GM21423 (cell line): Measurements from ENCODE around the gene TNNT3.
"Not testable (repeated sequence)": the region's sequence is repeated elsewhere in the genome, so short reads cannot be mapped to it uniquely, and the experiment has no call there.

Experiments used
- ATAC-seq: cut with Tn5 transposase; IDR thresholded peaks from one replicate; pipeline ENCODE4 v1.9.1; 2021; ENCODE audit warnings: mild to moderate bottlenecking, moderate library complexity; ENCODE audit not compliant: unreplicated experiment

The TNNT3 gene

DNA sequence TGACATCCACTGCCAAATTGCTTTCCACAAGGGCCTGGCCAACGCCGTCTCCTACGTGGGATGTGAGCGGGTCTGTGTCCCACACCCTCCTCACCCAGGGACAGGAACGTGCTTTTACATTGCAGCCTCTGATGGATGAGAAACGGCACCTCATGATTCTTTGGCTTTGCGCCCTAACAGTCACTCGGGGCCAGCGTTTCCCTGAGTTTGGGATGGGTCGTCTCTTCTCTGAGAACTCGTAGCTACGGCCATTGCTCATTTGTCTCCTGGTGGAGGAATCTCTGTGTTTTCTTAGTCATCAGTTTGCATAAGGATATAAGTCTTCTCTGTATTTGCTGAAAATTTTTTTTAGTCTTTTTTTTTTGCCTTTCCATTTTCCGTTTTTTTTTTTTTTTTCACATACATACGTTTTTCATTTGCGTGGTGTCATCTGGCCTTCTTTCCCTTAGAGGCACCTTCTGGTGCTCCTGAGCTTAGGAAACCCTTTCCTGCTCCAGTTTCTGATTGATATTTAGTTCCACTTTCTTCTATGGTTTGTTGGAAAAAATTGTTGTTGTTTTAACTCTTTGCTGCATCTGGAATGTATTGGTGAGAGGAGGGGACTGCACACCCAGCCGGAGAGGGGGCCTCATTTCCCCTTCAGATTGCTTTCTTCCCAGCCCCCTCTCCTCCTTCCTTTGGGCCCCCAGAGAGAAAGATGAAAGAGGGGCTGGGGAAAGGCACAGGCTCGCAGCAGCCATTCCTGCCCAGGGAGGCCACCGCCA lies 12.0 kb downstream of the TNNT3 start:
- no peak for ATAC-seq

DNA sequence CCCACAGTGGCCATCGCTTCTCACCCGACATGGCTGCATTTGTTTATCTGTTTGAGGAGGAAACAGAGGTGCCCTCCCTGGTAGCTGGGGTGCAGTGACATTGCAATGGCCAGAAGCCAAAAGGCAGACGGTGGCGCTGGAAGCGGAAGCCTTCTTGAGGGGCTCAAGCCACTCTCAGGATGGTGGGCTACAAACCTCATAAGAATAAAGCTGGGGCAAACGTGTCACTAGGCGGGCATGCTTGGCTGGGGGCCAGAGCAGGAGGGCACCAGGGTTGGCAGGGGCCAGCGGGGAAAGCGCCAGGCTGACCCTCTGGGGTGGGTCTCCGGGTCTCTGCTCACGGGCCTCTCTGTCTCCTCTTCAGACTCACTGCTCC lies 12.6 kb downstream of the TNNT3 start:
- ATAC-seq: no peak

DNA sequence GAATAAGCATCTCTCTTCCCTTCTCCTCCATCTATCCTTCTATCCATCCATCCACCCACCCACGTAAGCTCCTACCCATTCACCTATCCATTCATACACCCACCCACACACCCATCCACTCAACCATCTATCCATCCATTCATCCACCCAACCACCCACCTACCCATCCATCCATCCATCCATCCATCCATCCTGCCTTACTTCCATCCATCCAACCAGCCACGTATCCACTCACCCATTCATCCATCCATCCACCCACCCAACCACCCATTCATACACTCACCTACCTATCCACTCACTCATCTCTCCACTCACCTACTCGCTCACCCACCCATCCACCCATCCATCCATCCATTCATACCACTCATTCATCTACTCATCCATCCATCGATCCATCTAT lies 13.2 kb downstream of the TNNT3 start:
- no peak for ATAC-seq

DNA sequence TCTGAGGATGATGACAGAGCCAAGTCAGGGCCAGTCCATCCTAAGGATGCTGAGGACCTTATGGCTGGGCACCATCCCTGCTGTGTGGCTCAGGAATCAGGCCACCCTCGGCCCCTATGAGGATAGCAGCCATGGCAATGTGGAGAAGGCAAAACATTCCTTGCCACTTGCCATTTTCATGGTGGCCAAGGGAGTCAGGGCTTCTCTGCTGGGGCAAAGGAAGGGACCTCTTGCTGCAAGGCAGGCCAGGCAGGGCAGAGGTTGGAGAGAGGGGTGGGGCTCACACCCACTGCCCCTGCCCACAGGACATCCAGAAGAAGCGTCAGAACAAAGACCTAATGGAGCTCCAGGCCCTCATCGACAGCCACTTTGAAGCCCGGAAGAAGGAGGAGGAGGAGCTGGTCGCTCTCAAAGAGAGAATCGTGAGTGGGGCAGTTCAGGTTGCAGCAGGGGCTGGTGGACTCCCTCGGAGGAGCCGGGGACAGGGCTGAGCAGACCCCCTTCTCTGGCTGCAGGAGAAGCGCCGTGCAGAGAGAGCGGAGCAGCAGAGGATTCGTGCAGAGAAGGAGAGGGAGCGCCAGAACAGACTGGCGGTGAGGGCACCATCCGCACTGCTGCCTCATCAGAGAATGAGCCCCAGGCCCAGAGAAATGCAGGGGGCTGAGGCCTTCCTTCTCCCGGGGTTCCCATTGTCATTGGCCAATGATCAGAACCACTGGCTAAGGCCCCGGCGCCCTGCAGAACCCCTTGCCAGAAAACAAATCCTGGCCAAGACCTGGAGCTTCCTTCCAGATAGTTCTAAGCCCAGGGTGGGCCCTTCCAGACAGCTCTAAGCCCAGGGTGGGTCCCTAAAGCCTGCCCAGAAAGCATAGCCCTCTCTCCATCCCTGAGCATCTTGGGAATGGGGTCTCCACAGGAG lies 14.2 kb downstream of the TNNT3 start:
- no peak for ATAC-seq

DNA sequence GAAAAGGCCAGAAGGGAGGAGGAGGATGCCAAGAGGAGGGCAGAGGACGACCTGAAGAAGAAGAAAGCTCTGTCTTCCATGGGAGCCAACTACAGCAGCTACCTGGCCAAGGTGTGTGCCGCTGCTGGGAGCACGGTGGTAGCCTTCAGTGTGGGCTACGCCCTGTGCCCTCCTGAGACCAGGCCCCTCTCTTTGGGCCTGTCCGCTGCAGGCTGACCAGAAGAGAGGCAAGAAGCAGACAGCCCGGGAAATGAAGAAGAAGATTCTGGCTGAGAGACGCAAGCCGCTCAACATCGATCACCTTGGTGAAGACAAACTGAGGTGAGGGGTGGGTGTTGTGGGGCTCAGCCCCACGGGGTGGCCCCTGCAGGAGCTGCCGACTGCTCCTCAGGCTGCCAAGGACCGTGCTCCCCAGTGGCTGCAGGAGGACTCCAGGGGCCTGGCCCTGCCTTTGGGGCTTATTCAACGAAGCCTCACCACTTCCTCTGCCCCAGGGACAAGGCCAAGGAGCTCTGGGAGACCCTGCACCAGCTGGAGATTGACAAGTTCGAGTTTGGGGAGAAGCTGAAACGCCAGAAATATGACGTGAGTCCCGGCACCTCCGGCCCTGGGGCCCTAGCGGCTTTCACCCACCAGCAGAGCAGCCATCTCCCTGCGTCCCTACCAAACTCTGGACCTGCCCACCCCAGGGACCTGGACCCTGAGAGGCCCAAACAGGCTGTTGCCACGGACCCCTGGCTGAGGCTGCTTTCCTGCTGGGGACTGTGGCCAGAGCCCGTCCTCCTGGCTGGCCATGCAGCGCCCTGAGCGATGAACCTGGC lies 15.0 kb downstream of the TNNT3 start:
- ATAC-seq: no peak

DNA sequence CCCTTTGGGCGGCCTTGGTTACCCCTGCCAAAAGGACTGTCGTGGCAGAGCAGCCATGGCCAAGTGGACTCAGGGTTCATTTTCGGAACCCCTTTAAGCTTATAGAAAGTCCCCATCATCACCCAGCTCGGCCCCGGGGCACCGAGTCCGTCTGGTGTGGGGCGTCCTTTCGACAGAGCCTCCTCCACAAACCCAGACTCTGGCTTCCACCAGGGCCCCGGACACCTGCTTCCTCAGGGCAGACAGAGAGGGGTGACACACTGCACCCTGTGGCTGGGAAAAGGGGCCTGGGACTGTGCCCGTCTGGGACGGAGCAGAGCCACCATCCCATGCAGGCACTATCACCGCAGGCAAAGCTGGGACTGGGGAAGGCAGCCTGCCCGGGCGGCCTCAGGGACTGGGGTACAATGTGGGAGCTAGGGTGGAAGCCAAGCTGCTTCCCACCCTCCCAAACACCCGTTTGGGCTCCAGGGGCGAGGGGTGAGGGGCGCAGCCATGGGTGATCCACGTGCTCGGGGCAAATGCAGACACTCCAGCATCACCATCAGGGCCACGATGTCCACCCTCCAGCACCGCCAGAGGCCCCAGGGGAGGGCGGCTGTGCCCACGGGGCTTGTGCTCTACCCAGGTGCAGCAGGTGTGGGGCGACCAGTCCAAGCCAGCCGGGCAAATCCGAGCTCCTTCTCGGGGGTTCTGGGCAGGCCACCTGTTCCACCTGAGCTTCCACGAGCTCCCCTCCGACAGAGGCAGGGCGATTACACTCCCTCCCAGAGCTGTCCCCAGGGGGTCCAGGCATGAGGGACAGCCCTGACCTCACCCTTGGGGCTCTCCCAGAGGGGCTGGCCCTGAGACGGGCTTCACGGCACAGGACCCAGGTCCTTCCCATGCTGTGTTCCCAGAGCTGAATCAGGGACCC lies 15.9 kb downstream of the TNNT3 start:
- no peak for ATAC-seq

DNA sequence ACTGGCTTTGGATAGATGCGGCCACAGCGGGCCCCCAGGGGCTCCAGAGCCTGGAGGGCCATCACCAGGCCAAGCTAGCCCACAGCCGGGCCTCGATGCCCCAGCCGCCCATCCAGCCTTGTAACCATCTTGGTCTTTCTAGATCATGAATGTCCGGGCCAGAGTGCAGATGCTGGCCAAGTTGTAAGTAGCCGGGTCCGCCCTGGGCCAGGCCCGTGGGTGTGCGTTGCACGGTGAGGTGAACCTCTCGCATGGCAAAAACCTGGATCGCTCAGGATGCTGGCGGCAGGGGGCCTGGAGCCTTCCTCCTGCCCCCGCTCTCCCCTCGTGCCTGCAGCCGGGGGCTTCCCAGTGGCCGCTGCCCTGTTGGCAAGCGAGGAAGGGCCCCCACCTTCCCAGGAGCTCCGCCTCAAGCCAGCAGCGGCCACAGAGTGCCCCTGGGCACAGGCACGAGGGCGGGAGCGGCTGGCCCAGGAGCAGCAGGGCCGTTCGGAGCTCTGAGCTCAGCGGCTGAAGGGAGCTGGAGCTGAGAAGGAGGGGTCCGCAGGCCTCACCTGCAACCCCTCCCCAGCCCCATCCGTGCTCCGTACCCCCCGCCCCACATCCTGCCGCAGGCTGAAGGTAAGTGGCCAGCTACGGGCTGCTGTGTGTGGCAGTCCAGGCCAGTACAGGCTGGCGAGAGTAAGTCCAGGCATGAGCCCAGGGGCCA lies 16.7 kb downstream of the TNNT3 start:
- no peak for ATAC-seq

DNA sequence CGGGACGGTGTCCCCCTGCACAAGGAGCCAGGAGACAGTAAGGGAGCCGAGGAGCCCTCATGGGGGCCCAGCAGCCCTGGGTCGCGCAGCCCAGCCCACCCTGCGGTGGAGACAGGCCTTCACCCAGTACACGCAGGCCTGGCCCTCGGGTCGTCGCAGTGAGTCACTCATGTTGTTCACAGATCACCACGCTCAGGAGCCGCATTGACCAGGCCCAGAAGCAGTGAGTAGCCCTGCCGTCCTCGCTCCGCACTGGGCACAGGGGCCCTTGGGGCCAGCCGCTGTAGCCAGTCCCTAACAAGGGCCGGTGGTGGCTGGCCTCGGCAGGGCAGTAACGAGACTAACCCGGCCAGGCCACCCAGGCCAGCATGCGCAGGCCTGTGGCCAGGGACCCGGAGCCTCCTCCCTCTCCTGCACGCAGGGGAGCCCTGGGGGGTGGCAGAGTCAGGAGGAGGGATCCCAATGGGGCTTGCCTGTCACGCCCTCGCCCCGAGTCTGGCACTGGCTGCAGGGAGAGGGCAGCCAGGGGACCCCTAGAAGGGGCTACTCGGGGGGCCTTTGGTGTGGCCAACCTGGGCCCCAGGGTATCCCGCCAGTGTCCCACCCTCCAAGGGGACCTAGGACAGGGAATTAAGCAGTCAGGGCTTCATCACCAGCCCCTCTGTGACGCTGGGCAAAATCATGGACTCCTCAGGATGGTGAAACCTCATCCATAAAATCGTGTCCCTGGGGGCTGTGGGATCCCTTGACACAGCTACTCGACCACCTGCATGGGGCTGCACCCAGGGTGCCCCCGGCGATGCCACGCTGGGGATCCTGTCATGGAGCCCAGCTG lies 17.5 kb downstream of the TNNT3 start:
- no peak for ATAC-seq

DNA sequence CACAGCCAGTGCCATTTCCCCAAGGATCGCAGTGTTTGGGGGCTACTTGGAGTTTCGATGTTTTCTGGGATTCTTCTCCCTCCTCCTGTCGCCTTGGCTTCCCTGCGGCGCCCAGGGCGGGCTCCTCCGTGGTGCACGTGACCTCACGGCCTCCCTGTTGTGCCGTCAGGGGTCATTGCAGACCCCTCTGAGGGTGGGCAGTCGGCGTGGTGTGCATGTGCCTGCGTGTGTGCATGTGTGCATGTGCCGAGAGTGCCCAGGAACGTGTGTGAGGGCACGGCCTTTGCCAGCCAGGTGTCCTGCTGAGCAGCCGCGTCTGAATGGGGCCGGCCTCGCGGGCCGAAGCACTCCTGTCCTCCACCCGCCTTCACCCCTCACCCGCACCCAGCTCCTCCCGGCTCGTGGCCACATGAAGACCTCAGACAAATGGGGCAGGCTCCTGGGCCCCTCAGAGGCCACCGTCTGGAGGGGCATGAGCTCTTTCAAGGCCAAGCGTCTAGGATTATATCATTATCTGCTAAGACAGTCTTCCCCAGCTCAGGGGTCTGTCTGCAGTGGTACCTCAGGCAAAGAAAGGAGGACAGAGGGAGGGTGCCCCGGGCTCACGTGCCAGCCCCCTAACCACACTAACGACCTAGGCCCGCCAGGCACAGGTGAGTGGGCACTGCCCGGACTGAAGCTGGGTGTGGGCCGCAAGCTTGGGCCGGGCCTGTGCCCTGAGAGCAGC lies 18.3 kb downstream of the TNNT3 start:
- no peak for ATAC-seq

DNA sequence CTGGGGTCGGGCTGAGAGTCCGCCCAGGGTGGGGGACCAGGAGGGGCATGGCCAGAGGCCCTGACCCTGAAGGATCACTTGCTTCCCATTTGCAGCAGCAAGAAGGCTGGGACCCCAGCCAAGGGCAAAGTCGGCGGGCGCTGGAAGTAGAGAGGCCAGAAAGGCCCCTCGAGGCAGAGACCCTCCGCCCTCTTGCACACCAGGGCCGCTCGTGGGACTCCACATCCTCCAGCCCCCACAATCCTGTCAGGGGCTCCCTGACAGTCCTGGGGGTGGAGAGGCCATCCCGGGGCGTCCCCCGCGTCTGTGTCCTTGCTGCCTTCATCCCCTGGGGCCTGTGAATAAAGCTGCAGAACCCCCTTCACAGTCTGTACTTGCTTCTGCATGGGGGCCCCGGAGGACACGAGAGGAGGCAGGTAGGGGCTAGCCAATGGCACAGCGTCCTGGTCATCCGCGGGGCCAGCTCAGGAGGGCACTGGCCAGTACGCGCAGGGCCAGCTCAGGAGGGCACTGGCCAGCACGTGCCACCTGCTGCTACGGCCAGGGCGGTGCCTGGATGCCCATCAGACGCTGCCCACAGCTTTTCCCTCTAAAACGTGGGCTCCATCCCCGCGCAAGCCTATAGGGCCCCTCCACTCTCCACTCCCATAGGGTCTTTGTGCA lies 19.0 kb downstream of the TNNT3 start:
- ATAC-seq: no peak

DNA sequence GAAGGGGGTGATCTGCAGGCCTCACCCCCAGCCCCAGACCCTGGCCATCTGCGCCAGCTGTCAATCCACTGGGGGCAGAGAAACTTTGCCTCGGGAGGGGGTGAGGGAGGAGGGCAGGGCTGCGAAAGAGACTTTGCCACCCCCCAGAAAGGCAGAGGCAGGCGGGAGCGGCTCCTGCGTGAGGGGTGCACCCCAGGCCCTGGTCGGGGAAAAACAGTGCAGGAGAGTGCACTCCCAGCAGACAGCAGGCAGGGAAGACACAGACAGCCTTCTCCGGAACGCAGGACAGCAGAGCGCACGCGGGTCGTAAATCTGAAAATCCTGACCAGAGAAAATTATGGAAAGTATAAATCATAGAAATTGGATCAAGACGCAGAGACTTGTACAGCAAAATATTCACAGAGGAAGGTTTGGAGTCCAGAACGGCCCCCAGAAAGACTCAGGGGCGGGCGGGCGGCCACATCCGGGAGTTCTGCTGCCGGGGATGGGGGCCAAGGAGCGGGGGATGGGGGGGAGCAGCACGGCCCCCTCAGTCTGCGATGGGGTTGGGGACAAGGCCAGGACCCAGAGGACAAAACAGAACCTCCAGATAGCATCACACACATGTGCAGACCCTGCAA lies 19.6 kb downstream of the TNNT3 start:
- no peak for ATAC-seq

DNA sequence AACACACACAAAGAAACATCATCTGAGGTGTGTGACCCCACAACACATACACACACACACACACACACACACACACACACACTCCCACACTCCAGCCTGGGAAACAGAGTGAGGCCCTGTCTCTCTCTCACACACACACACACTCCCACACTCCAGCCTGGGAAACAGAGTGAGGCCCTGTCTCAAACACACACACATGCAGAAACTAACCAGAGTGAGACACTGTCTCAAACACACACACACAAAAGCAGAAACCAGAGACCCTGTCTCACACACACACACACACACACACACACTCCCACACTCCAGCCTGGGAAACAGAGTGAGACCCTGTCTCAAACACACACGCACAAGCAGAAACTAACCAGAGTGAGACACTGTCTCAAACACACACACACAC lies 20.3 kb downstream of the TNNT3 start:
- not testable (repeated sequence) for ATAC-seq

DNA sequence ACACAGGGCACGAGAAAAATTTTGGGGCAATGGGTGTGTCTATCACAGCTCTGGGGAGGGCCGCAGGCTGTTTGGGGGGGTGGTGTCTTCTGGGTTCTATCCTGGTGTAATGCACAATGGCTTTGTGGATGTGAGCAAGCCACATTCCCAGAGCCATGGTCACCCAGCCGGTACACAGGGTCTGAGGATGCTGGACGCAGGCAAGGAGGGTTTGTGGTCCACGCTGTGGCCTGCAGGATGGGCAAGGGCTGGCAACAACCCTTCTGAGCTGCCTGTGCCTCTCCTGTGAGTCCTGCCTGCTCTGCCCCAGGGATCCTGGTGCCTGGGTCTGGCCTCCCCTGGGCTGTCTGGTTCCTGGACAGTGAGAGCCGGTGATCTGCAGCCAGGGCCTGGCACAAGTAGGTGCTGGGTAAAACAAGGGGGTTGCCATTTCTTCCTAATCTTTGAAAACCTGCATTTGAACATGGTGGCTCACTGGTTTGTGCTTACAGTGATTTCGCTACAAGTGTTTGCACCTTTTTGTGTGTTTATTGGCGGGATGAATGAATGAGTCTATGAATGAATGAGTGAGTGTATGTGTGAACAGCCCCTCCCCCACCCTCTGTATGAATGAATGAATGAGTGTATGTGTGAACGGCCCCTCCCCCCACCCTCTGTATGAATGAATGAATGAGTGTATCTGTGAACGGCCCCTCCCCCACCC lies 23.2 kb downstream of the TNNT3 start:
- ATAC-seq: no peak

DNA sequence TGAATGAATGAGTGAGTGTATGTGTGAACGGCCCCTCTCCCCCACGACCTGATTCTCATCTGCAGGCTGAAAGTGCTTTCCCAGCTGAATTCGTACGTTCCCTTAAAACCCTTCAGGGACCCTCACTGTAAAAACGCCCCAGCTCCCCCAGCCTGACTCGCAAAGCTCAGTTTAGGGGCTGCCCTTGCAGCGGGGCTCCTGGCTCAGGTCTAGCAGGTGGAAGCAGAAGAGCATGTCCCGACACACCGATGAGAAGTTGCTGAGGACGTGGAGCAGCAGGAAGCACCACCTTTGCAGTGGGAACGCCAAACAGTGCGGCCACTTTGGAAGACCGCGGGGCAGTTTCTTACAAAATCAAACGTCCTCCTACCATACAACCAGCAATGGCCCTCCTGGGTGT lies 24.1 kb downstream of the TNNT3 start:
- no peak for ATAC-seq

DNA sequence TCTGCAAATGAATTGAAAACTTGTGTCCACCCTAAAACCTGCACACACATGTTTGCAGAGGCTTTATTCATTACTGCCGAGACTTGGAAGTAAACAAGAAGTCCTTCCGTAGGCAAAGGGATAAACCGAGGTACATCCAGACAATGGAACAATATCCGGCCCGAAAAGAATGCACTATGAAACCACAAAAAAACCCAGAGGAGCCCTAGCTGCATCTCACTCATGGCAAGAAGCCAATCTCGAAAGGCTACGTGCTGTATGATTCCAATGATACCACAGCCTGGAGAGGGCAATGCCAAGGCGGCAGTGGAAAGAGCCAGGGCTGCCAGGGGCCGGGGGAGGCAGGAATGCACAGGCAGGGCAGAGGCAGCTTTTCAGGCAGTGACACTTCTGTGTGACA lies 24.5 kb downstream of the TNNT3 start:
- ATAC-seq: no peak

DNA sequence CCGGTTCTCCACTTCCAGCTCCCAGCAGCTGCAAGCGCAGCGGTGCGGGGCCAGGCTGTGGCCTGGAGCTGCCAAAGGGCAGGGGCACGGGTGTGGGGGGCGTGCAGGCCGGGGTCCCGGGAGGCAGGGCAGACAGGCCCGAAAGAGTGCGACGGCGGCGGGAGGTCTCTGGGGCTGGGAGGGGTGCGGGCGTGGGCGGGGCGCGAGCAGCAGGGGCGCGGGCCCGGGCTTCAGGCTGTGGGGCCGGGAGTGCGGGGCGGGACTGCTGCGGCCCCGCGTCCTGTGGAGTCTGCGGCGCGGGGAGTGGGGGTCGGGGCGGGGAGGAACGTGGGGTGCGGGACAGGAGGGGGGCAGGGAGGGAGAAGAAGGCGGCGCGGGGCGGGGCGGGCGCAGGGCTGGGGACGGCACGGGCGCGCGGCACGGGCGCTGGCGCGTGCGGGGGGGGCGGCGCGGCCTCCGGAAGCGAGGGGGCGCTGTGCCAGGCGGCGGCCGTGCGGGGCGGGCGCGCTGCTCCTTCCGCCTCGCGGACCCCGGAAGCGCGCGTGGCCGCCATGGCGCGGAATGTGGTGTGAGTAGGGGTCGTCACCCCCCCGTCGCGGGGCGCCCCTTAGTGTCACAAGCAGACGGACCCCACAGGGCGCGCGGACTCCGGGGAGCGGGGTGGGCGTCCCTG lies 27.4 kb downstream of the TNNT3 start, which contains the start of gene MRPL23:
Gene MRPL23, plus strand, starts transcription at position 521 of the 673 bp plus-strand sequence. Its CDS starts 31 bp downstream, at position 552.
- ATAC-seq: peak; percentile 60
